NCI-H1694 treated with DMSO at 0.1 percent for 48 hours (cell line): ENCODE results near the gene GPSM1.
"Not testable (repeated sequence)": the region's sequence is repeated elsewhere in the genome, so short reads cannot be mapped to it uniquely, and the experiment has no call there.

Source experiments
- DNase-seq: peaks from one replicate; lab custom pipeline; 2025; lab: John Stamatoyannopoulos, UW

Gene GPSM1

GRCh38 chr9:136318111-136318775 is 9.1 kb upstream of the GPSM1 start:
- DNase-seq = no peak

GRCh38 chr9:136318776-136319241 is 8.5 kb upstream of the GPSM1 start:
- DNase-seq = no peak

- DNase-seq = not testable (repeated sequence)
Measured at GRCh38 chr9:136319244-136319643, 8.1 kb upstream of the GPSM1 start.

GRCh38 chr9:136319955-136320354 is 7.4 kb upstream of the GPSM1 start:
- DNase-seq = not testable (repeated sequence)

GRCh38 chr9:136320972-136321371 is 6.4 kb upstream of the GPSM1 start:
- DNase-seq = not testable (repeated sequence)

- DNase-seq = no peak
Measured at GRCh38 chr9:136321561-136321960, 5.8 kb upstream of the GPSM1 start.

- no peak for DNase-seq
Measured at GRCh38 chr9:136322756-136323330, 4.5 kb upstream of the GPSM1 start.

GRCh38 chr9:136323371-136323789 is 4.0 kb upstream of the GPSM1 start:
- no peak for DNase-seq

- DNase-seq = no peak
Measured at GRCh38 chr9:136324501-136325300, 2.6 kb upstream of the GPSM1 start.

GRCh38 chr9:136325358-136325757 is 2.0 kb upstream of the GPSM1 start:
- no peak for DNase-seq

GRCh38 chr9:136326061-136326760 is 1.1 kb upstream of the GPSM1 start:
- DNase-seq = peak; percentile 73

- DNase-seq = no peak
Measured at GRCh38 chr9:136326761-136327303, 507 bp upstream of the GPSM1 start.

GRCh38 chr9:136328011-136328621 is 777 bp downstream of the GPSM1 start:
- no peak for DNase-seq

- no peak for DNase-seq
Measured at GRCh38 chr9:136328622-136329041, 1.3 kb downstream of the GPSM1 start.

GRCh38 chr9:136329211-136329627 is 1.9 kb downstream of the GPSM1 start:
- no peak for DNase-seq

- DNase-seq = no peak
Measured at GRCh38 chr9:136329636-136330405, 2.5 kb downstream of the GPSM1 start.

GRCh38 chr9:136330406-136330990 is 3.2 kb downstream of the GPSM1 start:
- no peak for DNase-seq

GRCh38 chr9:136331030-136331429 is 3.7 kb downstream of the GPSM1 start:
- no peak for DNase-seq

- DNase-seq = no peak
Measured at GRCh38 chr9:136331556-136332481, 4.5 kb downstream of the GPSM1 start.
